Measurements from ENCODE around the gene GSX2.

DNA sequence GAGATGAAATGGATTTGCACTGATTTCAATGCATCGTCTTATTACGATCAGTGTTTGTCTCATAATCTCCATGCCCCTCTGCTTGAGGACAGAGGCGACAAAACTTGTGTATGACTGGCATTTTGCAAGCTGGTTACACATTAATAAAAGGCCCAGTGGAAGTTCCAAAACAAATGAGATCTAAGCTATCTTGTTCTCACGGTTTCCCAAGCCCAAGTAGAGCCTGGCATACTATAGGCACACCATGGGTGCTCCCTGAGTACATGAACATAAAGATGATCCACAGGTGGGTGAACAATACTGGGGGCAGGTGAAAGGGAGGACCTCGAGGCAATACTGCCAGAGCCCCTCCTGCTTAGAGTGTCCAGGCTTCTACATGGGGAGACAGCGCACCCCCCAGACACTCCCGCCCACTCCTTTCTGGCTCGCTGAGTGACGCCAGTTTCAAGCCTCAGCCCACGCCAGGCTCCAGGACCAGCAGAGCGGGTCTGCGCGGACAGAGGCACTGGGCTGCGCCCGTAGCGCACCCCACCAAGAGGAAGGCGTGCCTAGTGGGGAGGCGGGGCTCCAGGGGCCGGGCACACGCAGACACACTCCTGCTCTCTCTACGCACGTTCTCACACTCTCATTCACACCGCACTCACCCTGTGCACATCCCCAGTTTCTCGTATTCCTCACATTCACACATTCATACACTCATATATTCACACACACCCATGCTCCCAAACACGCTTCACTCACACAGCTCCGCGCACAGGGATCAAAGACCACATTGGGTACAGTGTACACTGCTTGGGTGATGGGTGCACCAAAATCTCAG lies 8.9 kb upstream of the GSX2 start:
- TF ChIP-seq, protein P1, sequence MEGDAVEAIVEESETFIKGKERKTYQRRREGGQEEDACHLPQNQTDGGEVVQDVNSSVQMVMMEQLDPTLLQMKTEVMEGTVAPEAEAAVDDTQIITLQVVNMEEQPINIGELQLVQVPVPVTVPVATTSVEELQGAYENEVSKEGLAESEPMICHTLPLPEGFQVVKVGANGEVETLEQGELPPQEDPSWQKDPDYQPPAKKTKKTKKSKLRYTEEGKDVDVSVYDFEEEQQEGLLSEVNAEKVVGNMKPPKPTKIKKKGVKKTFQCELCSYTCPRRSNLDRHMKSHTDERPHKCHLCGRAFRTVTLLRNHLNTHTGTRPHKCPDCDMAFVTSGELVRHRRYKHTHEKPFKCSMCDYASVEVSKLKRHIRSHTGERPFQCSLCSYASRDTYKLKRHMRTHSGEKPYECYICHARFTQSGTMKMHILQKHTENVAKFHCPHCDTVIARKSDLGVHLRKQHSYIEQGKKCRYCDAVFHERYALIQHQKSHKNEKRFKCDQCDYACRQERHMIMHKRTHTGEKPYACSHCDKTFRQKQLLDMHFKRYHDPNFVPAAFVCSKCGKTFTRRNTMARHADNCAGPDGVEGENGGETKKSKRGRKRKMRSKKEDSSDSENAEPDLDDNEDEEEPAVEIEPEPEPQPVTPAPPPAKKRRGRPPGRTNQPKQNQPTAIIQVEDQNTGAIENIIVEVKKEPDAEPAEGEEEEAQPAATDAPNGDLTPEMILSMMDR (IDR thresholded peaks at IDR 0.05) = no peak
- no peak for TF ChIP-seq POLR2A (IDR thresholded peaks at IDR 0.05)
